Peyer's patch (tissue), 4 donors: ENCODE results near the gene TOMM6.

Source experiments
- CTCF ChIP-seq, 6 experiments: fragments of 450-650 bp in 4 of 6; fragments of 200-600 bp in 2 of 6; sonication (generic) in 1 of 6; IDR thresholded peaks; one replicate each; pipeline ENCODE4 v1.5.1; 2017 to 2019; ENCODE audit warnings: antibody characterized with exemption in 6 of 6, mild to moderate bottlenecking in 3 of 6, moderate library complexity in 1 of 6
- POLR2A ChIP-seq, 2 donors: fragments of 450-650 bp; IDR thresholded peaks; one replicate each; pipeline ENCODE4 v1.5.1; 2017; ENCODE audit warnings: antibody characterized with exemption in 2 of 2, mild to moderate bottlenecking in 2 of 2, moderate library complexity in 2 of 2

GRCh38 chr6:41775293-41775882 is 12.1 kb upstream of the TOMM6 start:
- TF ChIP-seq CTCF (IDR thresholded peaks at IDR 0.05) (no peak), POLR2A (IDR thresholded peaks at IDR 0.05) (no peak)
